Thymus (tissue), 11 donors: Measurements from ENCODE around the gene LRCOL1. TPM values are rescaled to one million over a fixed set of nuclear protein-coding genes. Genes with fewer than 3 reads are reported as not detected.

Experiments used
- DNase-seq, 9 donors: peaks; one replicate each; pipeline ENCODE4 v3.0.0-alpha.2; 2013; ENCODE audit warnings: low spot score in 9 of 9, low read depth in 6 of 9, missing footprints in 1 of 9
- H3K27ac ChIP-seq, 2 donors: one replicate each; pipeline ENCODE4 v1.5.1; 2013; ENCODE audit warnings: control low read depth in 1 of 2, low read depth in 1 of 2, low read length in 1 of 2, mild to moderate bottlenecking in 1 of 2, moderate library complexity in 1 of 2
- H3K27me3 ChIP-seq, 2 donors: one replicate each; pipeline ENCODE4 v1.5.1; 2013; ENCODE audit warnings: low read length in 1 of 2; ENCODE audit not compliant: control insufficient read depth in 2 of 2, insufficient read depth in 1 of 2
- H3K36me3 ChIP-seq, 2 donors: one replicate each; pipeline ENCODE4 v1.5.1; 2013; ENCODE audit warnings: low read length in 1 of 2, mild to moderate bottlenecking in 1 of 2, moderate library complexity in 1 of 2; ENCODE audit not compliant: control insufficient read depth in 2 of 2, insufficient read depth in 2 of 2
- H3K4me1 ChIP-seq, 2 donors: one replicate each; pipeline ENCODE4 v1.5.1; 2013; ENCODE audit warnings: low read length in 2 of 2; ENCODE audit not compliant: control insufficient read depth in 2 of 2, insufficient read depth in 2 of 2
- H3K4me3 ChIP-seq, 2 donors: one replicate each; pipeline ENCODE4 v1.5.1; 2013; ENCODE audit warnings: low read length in 2 of 2, control low read depth in 1 of 2, mild to moderate bottlenecking in 1 of 2
- H3K9me3 ChIP-seq, 2 donors: one replicate each; pipeline ENCODE4 v1.5.1; 2013; ENCODE audit warnings: low read length in 1 of 2, mild to moderate bottlenecking in 1 of 2; ENCODE audit not compliant: control insufficient read depth in 2 of 2, insufficient read depth in 1 of 2
- WGBS: extraction: QIAGEN DNeasy Blood & Tissue Kit; methylation state at CpG from one replicate; pipeline ENCODE4 v1.1.7; 2013; 5-methylcytosine and 5-hydroxymethylcytosine counted together
- polyA plus RNA-seq: library from polyadenylated mRNA; stranded (reverse); fragments of 200-250 nt; gene quantifications from one replicate; pipeline ENCODE4 v1.2.3, GENCODE V29; 2013
- total RNA-seq: library from RNA; stranded (reverse); fragments of 120-200 nt; gene quantifications from one replicate; pipeline ENCODE4 v1.2.4, GENCODE V29; 2013
- donor health status: healthy.

The LRCOL1 gene
- total and polyA plus RNA-seq, 2 donors, result 0.61 to 1.1 TPM

- H3K9me3 ChIP-seq, result no peaks in the 10 kb centered on the region
- no peak overlapping the region for H3K27ac ChIP-seq
- 98% methylated on average over 6 of the region's 6 CpGs for WGBS
- H3K4me3 ChIP-seq, result no peak overlapping the region
- DNase-seq, result no peak
- H3K4me1 ChIP-seq, result no peaks in the 10 kb centered on the region
- no peaks in the 10 kb centered on the region for H3K27me3 ChIP-seq
- peaks cover 64 to 83% of the 10 kb centered on the region in 2 donors for H3K36me3 ChIP-seq
Observed at GRCh38 chr12:132630672-132631071, 20.3 kb upstream of the LRCOL1 start.

- Histone ChIP-seq H3K4me3 (no peak overlapping the region), H3K9me3 (no peaks in the 10 kb centered on the region), H3K4me1 (no peaks in the 10 kb centered on the region), H3K27me3 (no peaks in the 10 kb centered on the region), H3K27ac (no peak overlapping the region), H3K36me3 (peaks cover 64 to 83% of the 10 kb centered on the region in 2 donors)
- 97% methylated on average over 6 of the region's 6 CpGs for WGBS
- DNase-seq, result no peak
Observed at GRCh38 chr12:132629330-132629729, 18.9 kb upstream of the LRCOL1 start.

GRCh38 chr12:132625731-132626430 is 15.5 kb upstream of the LRCOL1 start:
- peaks cover 41 to 62% of the 10 kb centered on the region in 2 donors for H3K36me3 ChIP-seq
- peaks cover 0 to 3% of the 10 kb centered on the region in 2 donors for H3K4me1 ChIP-seq
- H3K9me3 ChIP-seq, result no peaks in the 10 kb centered on the region
- H3K27me3 ChIP-seq, result peaks cover 0 to 8% of the 10 kb centered on the region in 2 donors
- H3K27ac ChIP-seq, result no peak overlapping the region
- WGBS, result 98% methylated on average over 24 of the region's 24 CpGs
- DNase-seq, result no peak
- no peak overlapping the region for H3K4me3 ChIP-seq

- no peak overlapping the region for H3K27ac ChIP-seq
- H3K36me3 ChIP-seq, result peaks cover 36 to 54% of the 10 kb centered on the region in 2 donors
- H3K27me3 ChIP-seq, result peaks cover 4 to 16% of the 10 kb centered on the region in 2 donors
- 95% methylated on average over 32 of the region's 32 CpGs for WGBS
- H3K9me3 ChIP-seq, result peaks cover 0 to 2% of the 10 kb centered on the region in 2 donors
- no peak for DNase-seq
- no peak overlapping the region for H3K4me3 ChIP-seq
- H3K4me1 ChIP-seq, result peaks cover 0 to 3% of the 10 kb centered on the region in 2 donors
Observed at GRCh38 chr12:132624910-132625630, 14.7 kb upstream of the LRCOL1 start.

- 97% methylated on average over 22 of the region's 22 CpGs for WGBS
- Histone ChIP-seq H3K4me1 (peaks cover 0 to 3% of the 10 kb centered on the region in 2 donors), H3K27ac (no peak overlapping the region), H3K9me3 (peaks cover 0 to 4% of the 10 kb centered on the region in 2 donors), H3K36me3 (peaks cover 31 to 46% of the 10 kb centered on the region in 2 donors), H3K4me3 (no peak overlapping the region), H3K27me3 (peaks cover 12 to 24% of the 10 kb centered on the region in 2 donors)
- DNase-seq, result no peak
Observed at GRCh38 chr12:132624186-132624855, 13.9 kb upstream of the LRCOL1 start.

- Histone ChIP-seq H3K4me1 (peaks cover 0 to 3% of the 10 kb centered on the region in 2 donors), H3K27me3 (peaks cover 20 to 30% of the 10 kb centered on the region in 2 donors), H3K9me3 (peaks cover 2 to 6% of the 10 kb centered on the region in 2 donors), H3K36me3 (peaks cover 31 to 40% of the 10 kb centered on the region in 2 donors), H3K4me3 (no peak overlapping the region), H3K27ac (no peak overlapping the region)
- no peak for DNase-seq
- WGBS, result 94% methylated on average over 25 of the region's 25 CpGs
Observed at GRCh38 chr12:132623072-132623869, 12.9 kb upstream of the LRCOL1 start.

- DNase-seq, result no peak
- Histone ChIP-seq H3K27me3 (peaks cover 27 to 37% of the 10 kb centered on the region in 2 donors), H3K36me3 (peaks cover 28 to 38% of the 10 kb centered on the region in 2 donors), H3K4me1 (peaks cover 0 to 3% of the 10 kb centered on the region in 2 donors), H3K4me3 (no peak overlapping the region), H3K27ac (no peak overlapping the region), H3K9me3 (peaks cover 7 to 12% of the 10 kb centered on the region in 2 donors)
- 89% methylated on average over 11 of the region's 11 CpGs for WGBS
Observed at GRCh38 chr12:132622437-132623071, 12.2 kb upstream of the LRCOL1 start.

GRCh38 chr12:132621657-132622435 is 11.5 kb upstream of the LRCOL1 start:
- 89% methylated on average over 21 of the region's 21 CpGs for WGBS
- peaks cover 27 to 33% of the 10 kb centered on the region in 2 donors for H3K36me3 ChIP-seq
- no peak for DNase-seq
- peaks cover 0 to 3% of the 10 kb centered on the region in 2 donors for H3K4me1 ChIP-seq
- no peak overlapping the region for H3K27ac ChIP-seq
- H3K4me3 ChIP-seq, result no peak overlapping the region
- H3K9me3 ChIP-seq, result peaks cover 13 to 19% of the 10 kb centered on the region in 2 donors
- peaks cover 34 to 45% of the 10 kb centered on the region in 2 donors for H3K27me3 ChIP-seq
